Uterus (tissue), 2 donors: ENCODE measurements around the gene KLK13.

Source experiments
- CTCF ChIP-seq, 4 experiments: fragments of 200-600 bp in 2 of 4; fragments of 450-650 bp in 2 of 4; sonication (generic) in 2 of 4; IDR thresholded peaks; one replicate each; pipeline ENCODE4 v1.5.1; 2016 to 2019; ENCODE audit warnings: antibody characterized with exemption in 4 of 4, mild to moderate bottlenecking in 2 of 4, moderate library complexity in 1 of 4
- POLR2A ChIP-seq, 2 donors: fragments of 450-650 bp; IDR thresholded peaks; one replicate each; pipeline ENCODE4 v1.6.1; 2016; ENCODE audit warnings: antibody characterized with exemption in 2 of 2, mild to moderate bottlenecking in 1 of 2, moderate library complexity in 1 of 2

GRCh38 chr19:51070334-51071094 is 5.6 kb upstream of the KLK13 start:
- TF ChIP-seq CTCF (IDR thresholded peaks at IDR 0.05) (no peak), POLR2A (IDR thresholded peaks at IDR 0.05) (no peak)
